GM21367 (cell line): ENCODE measurements around the gene DNAH17.

Experiments used
- ATAC-seq: cut with Tn5 transposase; IDR thresholded peaks from one replicate; pipeline ENCODE4 v1.9.1; 2021; ENCODE audit not compliant: unreplicated experiment

The DNAH17 gene

GRCh38 chr17:78432226-78433012 is 144.8 kb downstream of the DNAH17 start:
- no peak for ATAC-seq

- no peak for ATAC-seq
Observed at GRCh38 chr17:78431692-78431958, 145.6 kb downstream of the DNAH17 start.

GRCh38 chr17:78430892-78431691 is 146.1 kb downstream of the DNAH17 start:
- no peak for ATAC-seq

- no peak for ATAC-seq
Observed at GRCh38 chr17:78429618-78429995, 147.6 kb downstream of the DNAH17 start.

- no peak for ATAC-seq
Observed at GRCh38 chr17:78428836-78429617, 148.2 kb downstream of the DNAH17 start.

- no peak for ATAC-seq
Observed at GRCh38 chr17:78428025-78428575, 149.1 kb downstream of the DNAH17 start.

GRCh38 chr17:78427140-78427539 is 150.1 kb downstream of the DNAH17 start:
- no peak for ATAC-seq

- no peak for ATAC-seq
Observed at GRCh38 chr17:78426293-78426879, 150.8 kb downstream of the DNAH17 start.

GRCh38 chr17:78425429-78425828 is 151.8 kb downstream of the DNAH17 start:
- no peak for ATAC-seq

- no peak for ATAC-seq
Observed at GRCh38 chr17:78423961-78424675, 153.1 kb downstream of the DNAH17 start.

- ATAC-seq, result no peak
Observed at GRCh38 chr17:78422872-78423588, 154.2 kb downstream of the DNAH17 start.

- no peak for ATAC-seq
Observed at GRCh38 chr17:78422267-78422605, 155.0 kb downstream of the DNAH17 start.

GRCh38 chr17:78421534-78422266 is 155.5 kb downstream of the DNAH17 start:
- no peak for ATAC-seq

- no peak for ATAC-seq
Observed at GRCh38 chr17:78421084-78421533, 156.1 kb downstream of the DNAH17 start.

- no peak for ATAC-seq
Observed at GRCh38 chr17:78419970-78420815, 157.0 kb downstream of the DNAH17 start.

- no peak for ATAC-seq
Observed at GRCh38 chr17:78418326-78419026, 158.7 kb downstream of the DNAH17 start.

- no peak for ATAC-seq
Observed at GRCh38 chr17:78417531-78417909, 159.7 kb downstream of the DNAH17 start.
